Lower leg skin (tissue), 4 donors: ENCODE results near the gene PTPRT. TPM values are rescaled to one million over a fixed set of nuclear protein-coding genes. Genes with fewer than 3 reads are reported as not detected.

Source experiments
- DNase-seq, 2 donors: peaks; one replicate each; pipeline ENCODE4 v3.0.0-alpha.2; 2019; ENCODE audit warnings: low spot score in 2 of 2
- H3K4me3 ChIP-seq: fragments of 200-600 bp; sonication (generic); 2 replicates; pipeline ENCODE4 v1.5.1; 2017; ENCODE audit warnings: mild to moderate bottlenecking, low read depth; ENCODE audit not compliant: poor library complexity, severe bottlenecking
- CTCF ChIP-seq, 3 donors: fragments of 450-650 bp; IDR thresholded peaks; one replicate each; pipeline ENCODE4 v1.5.1; 2016; ENCODE audit warnings: antibody characterized with exemption in 3 of 3, mild to moderate bottlenecking in 3 of 3, moderate library complexity in 2 of 3
- POLR2A ChIP-seq, 2 donors: fragments of 450-650 bp; IDR thresholded peaks; one replicate each; pipeline ENCODE4 v1.6.1; 2016 to 2017; ENCODE audit warnings: antibody characterized with exemption in 2 of 2, mild to moderate bottlenecking in 1 of 2, moderate library complexity in 1 of 2
- WGBS, 2 donors: methylation state at CpG; one replicate each; pipeline ENCODE4 v1.1.5; 2018; 5-methylcytosine and 5-hydroxymethylcytosine counted together
- intact Hi-C: fragments of 100-400 bp; cut with DNase I; formaldehyde crosslinking; loops from one replicate; pipeline ENCODE4 v1.15.0; 2023; ENCODE audit warnings: low total_unique reads
- total RNA-seq, 4 donors: library from RNA; depleted of rRNA; stranded (reverse); fragments of >200 nt; gene quantifications; one replicate each; pipeline ENCODE4 v1.1.0, GENCODE V29; 2016

PTPRT gene
- total RNA-seq, 4 donors from 2014 or later = 0.34 to 1.4 (median 0.95) TPM

- WGBS, 2 donors = 70 to 80% methylated on average over 3 of the region's 3 CpGs
- no peak overlapping the region for H3K4me3 ChIP-seq
- intact Hi-C loops = no loop called here
- no peak for TF ChIP-seq POLR2A (IDR thresholded peaks at IDR 0.05)
- TF ChIP-seq CTCF (IDR thresholded peaks at IDR 0.05) = no peak
- no peak for DNase-seq
Measured at GRCh38 chr20:42938441-42939205, 251.1 kb downstream of the PTPRT start.

DNA sequence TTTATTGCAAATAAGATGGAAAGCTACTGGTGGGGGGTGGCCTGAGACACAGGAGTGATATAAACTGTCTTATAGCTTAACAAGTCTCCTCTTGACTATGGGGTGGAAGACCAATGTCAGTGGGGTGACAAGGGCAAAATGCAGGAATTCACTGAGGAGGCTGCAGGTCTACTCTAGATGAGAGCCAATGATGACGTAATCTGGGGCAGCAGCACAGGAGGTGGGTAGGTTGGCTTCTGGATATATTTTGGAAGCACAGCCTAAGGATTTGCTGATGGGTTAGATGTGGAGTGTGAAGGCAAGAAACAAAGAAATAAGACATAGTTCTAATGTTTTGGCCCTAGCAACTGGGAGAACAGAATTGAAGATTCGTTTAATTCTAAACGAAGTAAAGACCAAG is 253.2 kb downstream of the PTPRT start:
- no peak for TF ChIP-seq POLR2A (IDR thresholded peaks at IDR 0.05)
- TF ChIP-seq CTCF (IDR thresholded peaks at IDR 0.05) = no peak
- intact Hi-C loops = no loop called here
- DNase-seq = no peak
- no peak overlapping the region for H3K4me3 ChIP-seq
- 73 to 80% methylated on average over 3 of the region's 3 CpGs for WGBS, 2 donors

DNA sequence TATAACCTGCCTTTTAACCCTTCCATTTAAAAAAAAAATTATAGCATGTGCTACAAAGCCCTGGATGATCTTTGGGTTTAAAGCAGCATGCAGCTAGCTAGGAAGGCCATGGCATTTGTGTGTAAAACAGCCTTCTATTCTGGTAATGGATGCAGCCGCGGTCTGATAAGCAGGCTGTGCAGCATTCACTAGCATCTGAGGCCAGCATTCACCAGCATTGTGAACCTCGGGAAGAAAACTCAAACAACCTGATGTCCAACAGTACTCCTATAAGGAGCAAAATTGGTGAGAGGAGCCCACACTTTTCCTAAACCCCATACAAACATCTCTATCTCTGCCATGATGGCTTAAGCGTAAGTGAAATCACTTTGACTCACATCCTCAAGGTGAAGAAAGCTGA is 265.5 kb downstream of the PTPRT start:
- TF ChIP-seq CTCF (IDR thresholded peaks at IDR 0.05) (no peak), POLR2A (IDR thresholded peaks at IDR 0.05) (no peak)
- DNase-seq = no peak
- WGBS, 2 donors = 90 to 99% methylated on average over 4 of the region's 4 CpGs
- no peak overlapping the region for H3K4me3 ChIP-seq
- intact Hi-C loops = no loop called here

GRCh38 chr20:42923348-42923918 is 266.3 kb downstream of the PTPRT start:
- DNase-seq = no peak
- H3K4me3 ChIP-seq = no peak overlapping the region
- intact Hi-C loops = no loop called here
- TF ChIP-seq POLR2A (IDR thresholded peaks at IDR 0.05) (no peak), CTCF (IDR thresholded peaks at IDR 0.05) (no peak)
- 74 to 76% methylated on average over 7 of the region's 7 CpGs for WGBS, 2 donors

DNA sequence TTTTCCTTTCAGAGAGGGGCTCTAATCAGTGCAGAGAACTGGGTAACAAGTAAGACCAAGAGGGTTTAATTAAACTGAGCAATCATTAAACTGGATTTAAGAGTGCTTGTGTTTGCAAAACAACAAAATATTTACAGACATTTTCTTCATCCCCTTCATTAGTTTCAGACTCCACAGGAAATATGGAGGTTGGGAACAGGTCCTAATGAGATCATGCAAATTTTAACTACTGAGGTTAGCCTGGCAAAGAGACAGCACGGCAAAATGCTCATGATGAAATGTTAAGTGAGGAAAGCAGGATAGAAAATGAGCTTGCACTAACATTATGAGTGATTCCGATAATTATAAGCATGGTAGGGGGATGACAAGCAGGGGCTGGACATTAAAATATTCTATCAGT is 268.9 kb downstream of the PTPRT start:
- WGBS, 2 donors = 60 to 65% methylated on average over 2 of the region's 2 CpGs
- no peak for DNase-seq
- no peak overlapping the region for H3K4me3 ChIP-seq
- TF ChIP-seq CTCF (IDR thresholded peaks at IDR 0.05) (no peak), POLR2A (IDR thresholded peaks at IDR 0.05) (no peak)
- intact Hi-C loops = no loop called here
